Endothelial cell of umbilical vein (primary cell): Measurements from ENCODE around the gene CIDEA. TPM values are rescaled to one million over a fixed set of nuclear protein-coding genes. Genes with fewer than 3 reads are reported as not detected.

Source experiments
- BruUV-seq: library from RNA; stranded (reverse); fragments of 400-500 nt; replicated peaks from 2 replicates; lab custom pipeline; 2021; lab: Mats Ljungman, UMichigan
- CTCF ChIA-PET: fragments of 300-600, 350-600 bp; sonication (Branson Sonifier 250); formaldehyde crosslinking; loops from one replicate; lab custom pipeline; 2021; ENCODE audit warnings: antibody characterized with exemption, inconsistent platforms; lab: Charles Lee
- POLR2A ChIA-PET: fragments of 300-600, 350-600 bp; sonication (Branson Sonifier 250); formaldehyde crosslinking; loops from one replicate; lab custom pipeline; 2021; ENCODE audit warnings: antibody characterized with exemption, inconsistent platforms; lab: Charles Lee
- DNase-seq: peaks from one replicate; pipeline ENCODE4 v3.0.0-alpha.2; 2011; ENCODE audit warnings: low read depth, low spot score
- FAIRE-seq: peaks from 2 replicates; lab custom pipeline; 2011; peaks lifted over from hg19 to GRCh38; lab: Jason Lieb, UNC
- H2AFZ ChIP-seq: 2 replicates; pipeline ENCODE4 v1.6.0; 2012; ENCODE audit warnings: low read depth, low read length, control low read depth, inconsistent platforms
- H3K27ac ChIP-seq: 2 replicates; pipeline ENCODE4 v1.5.1; 2011; ENCODE audit warnings: low read depth, mild to moderate bottlenecking, control low read depth, low read length, moderate library complexity; ENCODE audit not compliant: insufficient read depth
- H3K27me3 ChIP-seq, 2 experiments: 2 replicates each; pipeline versions ENCODE4 v1.6.0 to v1.6.1; 2011; ENCODE audit warnings: low read length in 2 of 2, mixed read lengths in 1 of 2; ENCODE audit not compliant: control insufficient read depth in 2 of 2, insufficient read depth in 2 of 2
- H3K36me3 ChIP-seq, 2 experiments: 2 replicates in 1 of 2; 3 replicates in 1 of 2; pipeline ENCODE4 v1.5.1; 2011; ENCODE audit warnings: low read length in 2 of 2, mild to moderate bottlenecking in 1 of 2, moderate library complexity in 1 of 2; ENCODE audit not compliant: control insufficient read depth in 2 of 2, insufficient read depth in 2 of 2; ENCODE audit errors: extremely low read depth in 1 of 2
- H3K4me1 ChIP-seq: 3 replicates; pipeline ENCODE4 v1.5.1; 2011; ENCODE audit warnings: mild to moderate bottlenecking, low read length; ENCODE audit not compliant: control insufficient read depth, insufficient read depth; ENCODE audit errors: extremely low read depth
- H3K4me2 ChIP-seq: 2 replicates; pipeline ENCODE4 v1.6.1; 2011; ENCODE audit warnings: low read length, control low read depth, mixed read lengths; ENCODE audit not compliant: insufficient read depth
- H3K4me3 ChIP-seq, 3 experiments: fragments of 200-600 bp in 1 of 3; sonication (generic), shearing (Covaris generic) in 1 of 3; replicated peaks in 1 of 3; 2 replicates each; pipeline ENCODE4 v1.5.1; 2011 to 2016; ENCODE audit warnings: control low read depth in 3 of 3, low read length in 3 of 3, mild to moderate bottlenecking in 2 of 3, inconsistent platforms in 1 of 3, low read depth in 1 of 3, moderate library complexity in 1 of 3; ENCODE audit not compliant: insufficient read depth in 1 of 3
- H3K79me2 ChIP-seq: 2 replicates; pipeline ENCODE4 v1.6.0; 2012; ENCODE audit warnings: low read length, inconsistent platforms; ENCODE audit not compliant: control insufficient read depth, insufficient read depth
- H3K9ac ChIP-seq: replicated peaks from 2 replicates; pipeline ENCODE3; 2011; ENCODE audit warnings: low read length, control low read depth; ENCODE audit not compliant: insufficient read depth; ENCODE audit errors: extremely low read depth
- H3K9me1 ChIP-seq: replicated peaks from 3 replicates; pipeline ENCODE4 v1.6.0; 2011; ENCODE audit warnings: mild to moderate bottlenecking, low read length; ENCODE audit not compliant: control insufficient read depth, insufficient read depth; ENCODE audit errors: extremely low read depth
- H3K9me3 ChIP-seq: replicated peaks from 2 replicates; pipeline ENCODE4 v1.5.1; 2012; ENCODE audit warnings: low read length, inconsistent platforms; ENCODE audit not compliant: control insufficient read depth, insufficient read depth
- H4K20me1 ChIP-seq: replicated peaks from 2 replicates; pipeline ENCODE3; 2011; ENCODE audit warnings: mild to moderate bottlenecking, low read length; ENCODE audit not compliant: control insufficient read depth, insufficient read depth; ENCODE audit errors: extremely low read depth
- GATA2 ChIP-seq: IDR thresholded peaks from 2 replicates; pipeline ENCODE4 v1.7.0; 2011; ENCODE audit warnings: low read depth, mild to moderate bottlenecking, moderate library complexity, mixed read lengths, low read length; ENCODE audit not compliant: insufficient read length, insufficient read depth
- JUN ChIP-seq: IDR thresholded peaks from 2 replicates; pipeline ENCODE4 v1.6.1; 2011; ENCODE audit warnings: borderline replicate concordance, low read depth; ENCODE audit not compliant: insufficient read length, insufficient read depth
- POLR2AphosphoS5 ChIP-seq: IDR thresholded peaks from 2 replicates; pipeline ENCODE4 v1.6.1; 2012; ENCODE audit warnings: low read depth, mild to moderate bottlenecking, control low read depth, low read length, moderate library complexity; ENCODE audit not compliant: insufficient read depth
- dilution Hi-C: fragments of 300-500 bp; cut with MboI; formaldehyde crosslinking; loops from one replicate; pipeline ENCODE4 v1.15.0; 2019; ENCODE audit warnings: low sequenced_read_pairs; ENCODE audit not compliant: extremely low pct_ligation_motif_present
- intact Hi-C: fragments of 100-400 bp; cut with micrococcal nuclease; formaldehyde crosslinking; loops from one replicate; pipeline ENCODE4 v1.10.0; 2022
- polyA plus RNA-seq, 4 experiments: library from polyadenylated mRNA; depleted of rRNA in 3 of 4; stranded (reverse) in 3 of 4; unstranded in 1 of 4; fragments of >200 nt; gene quantifications; 2 replicates each; pipeline versions ENCODE4 v1.2.1 to v1.2.3, GENCODE V29; 2011 to 2012; ENCODE audit warnings: missing spikeins in 1 of 4
- total RNA-seq: library from RNA; stranded (reverse); gene quantifications from 2 replicates; pipeline ENCODE4 v1.2.3, GENCODE V29; 2021
- TF ChIP-seq, protein P1 (sequence below), 2 donors: IDR thresholded peaks; 1 replicate in 1 of 2; 2 replicates in 1 of 2; pipeline ENCODE4 v1.5.1; 2011; ENCODE audit warnings: low read length in 2 of 2, mild to moderate bottlenecking in 2 of 2, moderate library complexity in 2 of 2, control low read depth in 1 of 2, inconsistent platforms in 1 of 2, low read depth in 1 of 2; ENCODE audit not compliant: insufficient read depth in 1 of 2; ENCODE audit errors: extremely low read depth in 1 of 2

Gene CIDEA
- total and polyA plus RNA-seq, 2 donors (not counting 3 experiments of a cell fraction or from before 2014, with no cell fraction given): 0.42 TPM; not detected in 1

DNA sequence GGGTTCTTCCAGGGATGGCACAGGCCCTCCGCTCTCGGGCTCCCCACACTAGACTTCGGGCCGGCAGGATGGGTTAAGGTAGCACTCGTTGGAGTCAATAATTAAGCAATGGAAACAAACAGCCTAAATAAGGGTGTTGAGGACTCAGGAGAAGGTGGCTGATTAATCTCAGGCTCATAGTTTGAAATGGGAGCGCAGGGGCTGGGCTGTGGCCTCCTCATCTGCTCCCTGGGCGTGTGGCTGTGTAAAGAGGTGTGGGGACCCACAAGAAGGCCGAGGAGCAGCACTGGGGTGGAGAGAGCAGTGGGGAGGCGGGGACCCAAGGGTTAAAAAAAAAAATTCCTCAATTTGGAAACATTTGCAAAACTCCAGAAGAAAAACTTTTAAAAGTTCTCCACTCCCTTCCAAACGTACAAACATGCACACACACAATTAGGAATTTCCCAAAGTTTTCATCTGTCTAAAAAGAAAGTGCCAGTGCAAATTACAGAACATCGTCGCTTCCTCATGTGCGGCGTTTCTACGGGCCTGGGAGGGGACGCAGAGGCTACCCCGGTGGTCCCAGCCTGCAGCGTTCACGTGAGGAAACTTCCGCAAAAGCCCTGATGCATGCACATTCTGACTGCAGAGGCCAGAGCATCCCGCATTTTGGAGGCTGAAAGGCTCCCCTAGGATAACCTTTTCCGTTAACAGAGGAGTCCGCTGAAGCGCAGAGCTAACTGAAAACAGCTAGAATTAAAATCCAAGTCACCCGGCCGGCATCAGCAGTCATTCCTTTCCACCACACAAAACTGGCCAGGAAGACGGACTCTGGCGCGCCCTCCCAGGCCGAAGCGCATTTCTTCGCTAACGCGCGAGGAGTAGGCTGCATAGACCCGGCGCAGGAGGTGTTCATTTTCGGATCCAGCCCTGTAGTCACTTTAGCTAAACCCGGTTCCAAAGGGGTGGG, 52.9 kb downstream of the CIDEA start:
- TSS peak; percentile 26 for BruUV-seq
- H3K9me1 ChIP-seq: no peaks in the 10 kb centered on the region
- no peaks in the 10 kb centered on the region for H4K20me1 ChIP-seq
- H3K4me3 ChIP-seq: peak overlapping the region; percentile 43 to 86 (median 69)
- peak overlapping the region; percentile 76 for H3K27ac ChIP-seq
- no peaks in the 10 kb centered on the region for H3K27me3 ChIP-seq
- peak overlapping the region; percentile 98 for H3K4me2 ChIP-seq
- H3K36me3 ChIP-seq: peaks cover 0 to 6% of the 10 kb centered on the region in 2 experiments
- POLR2A ChIA-PET: interaction anchor here (0.6 to 4.0 kb wide), 11 partner anchors 10 to 43 kb away, joined by 4 to 46 read pairs (median 6); no protein-coding TSS in a partner anchor
- intact Hi-C loops: loop anchor here (1.0 kb wide), 2 partner anchors 11 to 36 kb away; no protein-coding TSS in a partner anchor
- H3K4me1 ChIP-seq: peaks cover 21% of the 10 kb centered on the region
- H3K9ac ChIP-seq: peak overlapping the region; percentile 79
- dilution Hi-C loops: no loop called here
- H3K79me2 ChIP-seq: peaks cover 53% of the 10 kb centered on the region
- FAIRE-seq (peak; percentile 81), DNase-seq (peak; percentile 74)
- CTCF ChIA-PET: interaction anchor here (0.9 to 4.7 kb wide), 12 partner anchors 8 to 70 kb away, joined by 3 to 109 read pairs (median 8); no protein-coding TSS in a partner anchor
- H3K9me3 ChIP-seq: no peaks in the 10 kb centered on the region
- H2AFZ ChIP-seq: peak overlapping the region; percentile 81
- TF ChIP-seq GATA2 (no peak), JUN (no peak), POLR2AphosphoS5 (peak; percentile 6)
- TF ChIP-seq, protein P1, sequence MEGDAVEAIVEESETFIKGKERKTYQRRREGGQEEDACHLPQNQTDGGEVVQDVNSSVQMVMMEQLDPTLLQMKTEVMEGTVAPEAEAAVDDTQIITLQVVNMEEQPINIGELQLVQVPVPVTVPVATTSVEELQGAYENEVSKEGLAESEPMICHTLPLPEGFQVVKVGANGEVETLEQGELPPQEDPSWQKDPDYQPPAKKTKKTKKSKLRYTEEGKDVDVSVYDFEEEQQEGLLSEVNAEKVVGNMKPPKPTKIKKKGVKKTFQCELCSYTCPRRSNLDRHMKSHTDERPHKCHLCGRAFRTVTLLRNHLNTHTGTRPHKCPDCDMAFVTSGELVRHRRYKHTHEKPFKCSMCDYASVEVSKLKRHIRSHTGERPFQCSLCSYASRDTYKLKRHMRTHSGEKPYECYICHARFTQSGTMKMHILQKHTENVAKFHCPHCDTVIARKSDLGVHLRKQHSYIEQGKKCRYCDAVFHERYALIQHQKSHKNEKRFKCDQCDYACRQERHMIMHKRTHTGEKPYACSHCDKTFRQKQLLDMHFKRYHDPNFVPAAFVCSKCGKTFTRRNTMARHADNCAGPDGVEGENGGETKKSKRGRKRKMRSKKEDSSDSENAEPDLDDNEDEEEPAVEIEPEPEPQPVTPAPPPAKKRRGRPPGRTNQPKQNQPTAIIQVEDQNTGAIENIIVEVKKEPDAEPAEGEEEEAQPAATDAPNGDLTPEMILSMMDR (IDR thresholded peaks at IDR 0.05; ENCODE audit: extremely low read depth in 1 of 2, insufficient read depth in 1 of 2, low read depth in 1 of 2, low read length in 2 of 2): peak in 1 of 2 donors; percentile 33
